Panc1 (cell line): ENCODE measurements around the gene TWNK. TPM values are rescaled to one million over a fixed set of nuclear protein-coding genes. Genes with fewer than 3 reads are reported as not detected.

ENCODE experiments used
- ATAC-seq: fragments of 200-7000 bp; cut with Tn5 transposase; 2 replicates; pipeline ENCODE4 v1.9.1; 2020; ENCODE audit warnings: mild to moderate bottlenecking, moderate library complexity
- BruUV-seq: library from RNA; stranded (reverse); fragments of 400-500 nt; replicated peaks from 2 replicates; lab custom pipeline; 2021; lab: Mats Ljungman, UMichigan
- CTCF ChIA-PET: fragments of 300-600 bp; sonication (Branson Sonifier 250); formaldehyde crosslinking; loops from one replicate; lab custom pipeline; 2022; ENCODE audit warnings: antibody characterized with exemption; lab: Charles Lee
- POLR2A ChIA-PET: fragments of 300-600 bp; sonication (Branson Sonifier 250); formaldehyde crosslinking; loops from one replicate; lab custom pipeline; 2022; ENCODE audit warnings: antibody characterized with exemption; lab: Charles Lee
- DNase-seq: peaks from one replicate; pipeline ENCODE4 v3.0.0-alpha.2; 2010; ENCODE audit warnings: low read depth, low spot score
- H3K27ac ChIP-seq: 2 replicates; pipeline ENCODE4 v1.5.1; 2011; ENCODE audit warnings: mild to moderate bottlenecking, low read length, inconsistent platforms
- H3K27me3 ChIP-seq: fragments of 200-500 bp; sonication (Bioruptor generic); 2 replicates; pipeline ENCODE4 v1.6.0; 2014; ENCODE audit warnings: low read length, inconsistent platforms; ENCODE audit not compliant: control insufficient read depth, insufficient read depth
- H3K36me3 ChIP-seq: fragments of 200-500 bp; sonication (Bioruptor generic); 2 replicates; pipeline ENCODE4 v1.5.1; 2014; ENCODE audit warnings: inconsistent platforms, mild to moderate bottlenecking, low read length, moderate library complexity; ENCODE audit not compliant: control insufficient read depth, insufficient read depth
- H3K4me1 ChIP-seq: 2 replicates; pipeline ENCODE4 v1.5.1; 2011; ENCODE audit warnings: inconsistent platforms, mild to moderate bottlenecking, low read length, moderate library complexity; ENCODE audit not compliant: control insufficient read depth, insufficient read depth
- H3K4me3 ChIP-seq, 2 experiments: 2 replicates each; pipeline ENCODE4 v1.5.1; 2011 to 2012; ENCODE audit warnings: low read depth in 2 of 2, low read length in 2 of 2, mild to moderate bottlenecking in 2 of 2, inconsistent platforms in 1 of 2, moderate library complexity in 1 of 2
- H3K9me3 ChIP-seq: fragments of 200-500 bp; sonication (Bioruptor generic); 2 replicates; pipeline ENCODE4 v1.5.1; 2014; ENCODE audit warnings: low read depth, mild to moderate bottlenecking, inconsistent platforms, low read length, moderate library complexity; ENCODE audit not compliant: control insufficient read depth, insufficient read depth
- CTCF ChIP-seq: fragments of 450-650 bp; IDR thresholded peaks from 2 replicates; pipeline ENCODE4 v1.5.1; 2017; ENCODE audit warnings: mild to moderate bottlenecking
- POLR2AphosphoS5 ChIP-seq: IDR thresholded peaks from 2 replicates; pipeline ENCODE4 v1.6.1; 2012; ENCODE audit warnings: mild to moderate bottlenecking, low read depth, low read length, moderate library complexity
- REST ChIP-seq, 2 experiments: IDR thresholded peaks; 2 replicates each; pipeline ENCODE4 v1.6.1; 2011 to 2012; ENCODE audit warnings: low read depth in 2 of 2, control low read depth in 1 of 2, low read length in 1 of 2, mild to moderate bottlenecking in 1 of 2, moderate library complexity in 1 of 2; ENCODE audit not compliant: insufficient read depth in 1 of 2
- SIN3A ChIP-seq: IDR thresholded peaks from 2 replicates; pipeline ENCODE4 v1.6.1; 2012; ENCODE audit warnings: low read depth, mild to moderate bottlenecking, low read length, moderate library complexity, borderline replicate concordance; ENCODE audit not compliant: insufficient read depth
- TCF7L2 ChIP-seq: IDR thresholded peaks from 2 replicates; pipeline ENCODE4 v1.6.1; 2011; ENCODE audit warnings: mild to moderate bottlenecking, low read depth, low read length, inconsistent platforms
- in situ Hi-C: cut with HindIII; loops from 2 replicates; pipeline ENCODE4 v1.10.0; 2016; ENCODE audit warnings: low sequenced_read_pairs, low pct_unique_long_range_greater_than_20kb
- intact Hi-C: fragments of 100-400 bp; cut with micrococcal nuclease; formaldehyde crosslinking; loops from one replicate; pipeline ENCODE4 v1.10.0; 2022; ENCODE audit not compliant: unreplicated experiment
- total RNA-seq: library from RNA; stranded (reverse); gene quantifications from one replicate; pipeline ENCODE4 v1.2.1, GENCODE V29; 2021; ENCODE audit not compliant: unreplicated experiment

The TWNK gene
- total RNA-seq, 1 experiment from 2014 or later: 30.5 TPM

- CTCF ChIA-PET: no interaction called here
- intact Hi-C loops: no loop called here
- TF ChIP-seq SIN3A (no peak), TCF7L2 (no peak), CTCF (no peak), POLR2AphosphoS5 (no peak)
- H3K27ac ChIP-seq: no peak overlapping the region
- POLR2A ChIA-PET: no interaction called here
- H3K27me3 ChIP-seq: no peaks in the 10 kb centered on the region
- ATAC-seq: no peak
- H3K36me3 ChIP-seq: no peaks in the 10 kb centered on the region
- peaks cover 2% of the 10 kb centered on the region; the same call in 1 of the 2 replicates for H3K4me1 ChIP-seq
- H3K9me3 ChIP-seq: no peaks in the 10 kb centered on the region
- no TSS peak for BruUV-seq
- in situ Hi-C loops: no loop called here
- no peak for DNase-seq
- H3K4me3 ChIP-seq: no peak overlapping the region
These were observed 33.2 kb downstream of the TWNK start for GRCh38 chr10:101020427-101021075.

GRCh38 chr10:101021239-101021638 lies 33.9 kb downstream of the TWNK start:
- H3K27ac ChIP-seq: no peak overlapping the region
- ATAC-seq (no peak), DNase-seq (no peak)
- TF ChIP-seq CTCF (no peak), REST (IDR thresholded peaks at IDR 0.05; ENCODE audit: insufficient read depth in 1 of 2, low read depth in 2 of 2, low read length in 1 of 2) (no peak), TCF7L2 (no peak), SIN3A (no peak)
- H3K4me3 ChIP-seq: no peak overlapping the region
- peaks cover 2% of the 10 kb centered on the region; the same call in 1 of the 2 replicates for H3K4me1 ChIP-seq
- H3K27me3 ChIP-seq: no peaks in the 10 kb centered on the region
- no TSS peak for BruUV-seq
- intact Hi-C loops (no loop called here), in situ Hi-C loops (no loop called here)
- H3K9me3 ChIP-seq: no peaks in the 10 kb centered on the region
- ChIA-PET CTCF (no interaction called here), POLR2A (no interaction called here)
- no peaks in the 10 kb centered on the region for H3K36me3 ChIP-seq
